ENCODE results near the gene GLB1L2. TPM values are rescaled to one million over a fixed set of nuclear protein-coding genes. Genes with fewer than 3 reads are reported as not detected.

Gene GLB1L2
- total and polyA plus RNA-seq, 2 of the 13 experiments (the other 11 are each of a cell fraction or from before 2014, with no cell fraction given), result 0.59 to 0.69 TPM

DNA sequence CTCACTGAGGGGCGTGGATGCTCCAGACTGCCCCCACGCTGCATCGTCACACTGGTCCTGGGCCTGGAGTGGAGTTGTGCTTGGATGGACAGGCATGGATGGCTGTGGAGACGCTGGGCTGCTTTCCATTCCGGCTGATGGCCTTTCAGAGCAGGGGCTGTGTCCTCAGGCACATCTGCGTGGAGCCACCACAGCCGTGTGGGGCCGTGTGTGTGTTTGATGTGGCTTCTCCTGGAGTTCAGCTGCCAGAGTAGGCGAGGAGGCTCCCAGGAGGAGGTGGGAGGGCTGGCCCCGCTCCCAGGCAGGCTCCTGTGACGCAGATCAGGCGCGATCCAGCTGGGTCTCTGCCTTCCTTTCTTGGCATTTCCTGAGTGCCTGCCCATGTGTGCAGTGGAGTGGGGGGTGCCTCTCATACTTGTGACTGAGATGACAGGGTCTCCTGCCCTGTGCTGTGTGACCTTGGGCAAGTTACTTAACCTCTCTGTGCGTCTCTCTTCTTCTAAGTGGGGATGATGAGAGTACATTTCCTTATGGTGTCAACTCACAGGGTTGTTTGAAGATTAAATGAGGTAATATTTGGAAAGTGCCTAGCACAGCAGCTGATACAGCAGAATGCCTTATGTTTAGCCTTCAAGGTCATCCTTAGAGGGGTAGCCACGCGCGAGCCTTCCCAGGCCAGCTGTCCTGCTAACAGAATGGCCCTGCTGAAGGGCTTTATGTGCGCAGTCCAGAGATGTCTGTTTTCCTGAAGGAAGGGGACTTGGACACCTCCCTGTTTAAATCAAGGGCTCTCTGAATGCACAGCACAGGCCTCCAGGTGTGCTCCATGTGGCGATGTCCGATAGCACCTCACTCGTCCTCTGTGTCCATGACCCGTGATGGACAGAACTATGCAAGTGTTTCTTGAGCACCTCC is 33.5 kb downstream of the GLB1L2 start:
- intact Hi-C loops (cut with micrococcal nuclease; ENCODE audit: unreplicated experiment) (no loop called here), in situ Hi-C loops (cut with HindIII; ENCODE audit: extremely low pct_ligation_motif_present, low pct_unique_long_range_greater_than_20kb) (loop anchor here (10.0 kb wide), 1 partner anchor 210 kb away; no protein-coding TSS in a partner anchor)
- WGBS (ENCODE audit: low lambda C conversion rate), result 30% methylated on average over 11 of the region's 22 CpGs
- POLR2A ChIA-PET, result no interaction called here
- Histone ChIP-seq H3K79me2 (ENCODE audit: insufficient read depth, low read length) (no peaks in the 10 kb centered on the region), H3K27ac (ENCODE audit: extremely low read length, insufficient read depth, low read length) (no peak overlapping the region), H3K27me3 (ENCODE audit: control insufficient read depth in 1 of 2, insufficient read depth in 2 of 2, low read length in 2 of 2) (peaks cover 9 to 34% of the 10 kb centered on the region in 2 experiments; a peak in 4 of 5 replicates), H3K4me3 (replicated peaks in 1 of 3; ENCODE audit: insufficient read depth in 1 of 3, low read depth in 2 of 3, low read length in 3 of 3) (no peak overlapping the region), H3K4me1 (ENCODE audit: insufficient read depth, low read length) (no peaks in the 10 kb centered on the region), H2AFZ (ENCODE audit: low read length) (no peak overlapping the region), H3K9ac (ENCODE audit: insufficient read depth, low read depth, low read length) (no peak overlapping the region), H3K9me3 (ENCODE audit: low read length) (no peaks in the 10 kb centered on the region), H3K36me3 (replicated peaks in 1 of 2; ENCODE audit: control insufficient read depth in 1 of 2, insufficient read depth in 2 of 2, low read length in 2 of 2) (no peaks in the 10 kb centered on the region), H4K20me1 (ENCODE audit: insufficient read depth, low read length) (no peaks in the 10 kb centered on the region), H3K4me2 (ENCODE audit: low read depth, low read length) (no peak overlapping the region)
- DNase-seq (ENCODE audit: low spot score) (no peak), ATAC-seq (no peak), FAIRE-seq (no peak)
- TF ChIP-seq SIN3B (IDR thresholded peaks at IDR 0.05; ENCODE audit: low read length) (no peak), ZNF768 (CRISPR knock-in tag; IDR thresholded peaks at IDR 0.05) (peak; percentile 92)
- CTCF ChIA-PET (ENCODE audit: low intra/inter-chr PET ratio, low total read pairs), result no interaction called here
- BruUV-seq (replicated peaks), result no TSS peak

DNA sequence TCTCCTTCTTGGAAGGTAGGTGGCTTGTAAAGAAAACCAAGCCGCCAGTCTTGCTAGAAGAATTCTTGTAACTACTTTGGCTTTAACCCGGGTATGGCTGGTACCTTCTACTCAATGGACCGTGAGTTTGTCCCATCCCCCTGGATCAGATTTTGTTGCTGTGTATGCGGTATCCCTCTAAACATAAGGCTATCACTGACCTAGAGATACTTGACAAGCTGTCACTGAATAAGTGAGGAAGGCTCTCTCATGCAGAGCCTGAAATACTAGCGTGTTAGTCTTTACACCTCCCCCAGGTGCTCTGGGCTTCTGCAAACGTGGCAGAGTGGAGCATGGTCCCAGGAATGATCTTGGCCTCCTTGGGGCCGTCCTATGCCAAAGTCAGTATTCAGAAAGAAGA is 34.5 kb downstream of the GLB1L2 start:
- BruUV-seq (replicated peaks), result no TSS peak
- no peaks in the 10 kb centered on the region for H3K79me2 ChIP-seq (ENCODE audit: insufficient read depth, low read length)
- FAIRE-seq, result no peak
- TF ChIP-seq ZNF317 (CRISPR knock-in tag; IDR thresholded peaks at IDR 0.05) (no peak), ZNF652 (CRISPR knock-in tag; IDR thresholded peaks at IDR 0.05; ENCODE audit: borderline replicate concordance, low read depth) (no peak), FOXO1 (CRISPR knock-in tag; IDR thresholded peaks at IDR 0.05) (no peak), CCAR2 (optimal IDR thresholded peaks at IDR 0.05; ENCODE audit: low read depth, low read length) (no peak)
- TF ChIP-seq, protein P1, sequence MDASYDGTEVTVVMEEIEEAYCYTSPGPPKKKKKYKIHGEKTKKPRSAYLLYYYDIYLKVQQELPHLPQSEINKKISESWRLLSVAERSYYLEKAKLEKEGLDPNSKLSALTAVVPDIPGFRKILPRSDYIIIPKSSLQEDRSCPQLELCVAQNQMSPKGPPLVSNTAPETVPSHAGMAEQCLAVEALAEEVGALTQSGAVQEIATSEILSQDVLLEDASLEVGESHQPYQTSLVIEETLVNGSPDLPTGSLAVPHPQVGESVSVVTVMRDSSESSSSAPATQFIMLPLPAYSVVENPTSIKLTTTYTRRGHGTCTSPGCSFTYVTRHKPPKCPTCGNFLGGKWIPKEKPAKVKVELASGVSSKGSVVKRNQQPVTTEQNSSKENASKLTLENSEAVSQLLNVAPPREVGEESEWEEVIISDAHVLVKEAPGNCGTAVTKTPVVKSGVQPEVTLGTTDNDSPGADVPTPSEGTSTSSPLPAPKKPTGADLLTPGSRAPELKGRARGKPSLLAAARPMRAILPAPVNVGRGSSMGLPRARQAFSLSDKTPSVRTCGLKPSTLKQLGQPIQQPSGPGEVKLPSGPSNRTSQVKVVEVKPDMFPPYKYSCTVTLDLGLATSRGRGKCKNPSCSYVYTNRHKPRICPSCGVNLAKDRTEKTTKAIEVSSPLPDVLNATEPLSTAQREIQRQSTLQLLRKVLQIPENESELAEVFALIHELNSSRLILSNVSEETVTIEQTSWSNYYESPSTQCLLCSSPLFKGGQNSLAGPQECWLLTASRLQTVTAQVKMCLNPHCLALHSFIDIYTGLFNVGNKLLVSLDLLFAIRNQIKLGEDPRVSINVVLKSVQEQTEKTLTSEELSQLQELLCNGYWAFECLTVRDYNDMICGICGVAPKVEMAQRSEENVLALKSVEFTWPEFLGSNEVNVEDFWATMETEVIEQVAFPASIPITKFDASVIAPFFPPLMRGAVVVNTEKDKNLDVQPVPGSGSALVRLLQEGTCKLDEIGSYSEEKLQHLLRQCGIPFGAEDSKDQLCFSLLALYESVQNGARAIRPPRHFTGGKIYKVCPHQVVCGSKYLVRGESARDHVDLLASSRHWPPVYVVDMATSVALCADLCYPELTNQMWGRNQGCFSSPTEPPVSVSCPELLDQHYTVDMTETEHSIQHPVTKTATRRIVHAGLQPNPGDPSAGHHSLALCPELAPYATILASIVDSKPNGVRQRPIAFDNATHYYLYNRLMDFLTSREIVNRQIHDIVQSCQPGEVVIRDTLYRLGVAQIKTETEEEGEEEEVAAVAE (CRISPR knock-in tag; IDR thresholded peaks at IDR 0.05; ENCODE audit: borderline replicate concordance), result no peak
- TF ChIP-seq, protein P2, sequence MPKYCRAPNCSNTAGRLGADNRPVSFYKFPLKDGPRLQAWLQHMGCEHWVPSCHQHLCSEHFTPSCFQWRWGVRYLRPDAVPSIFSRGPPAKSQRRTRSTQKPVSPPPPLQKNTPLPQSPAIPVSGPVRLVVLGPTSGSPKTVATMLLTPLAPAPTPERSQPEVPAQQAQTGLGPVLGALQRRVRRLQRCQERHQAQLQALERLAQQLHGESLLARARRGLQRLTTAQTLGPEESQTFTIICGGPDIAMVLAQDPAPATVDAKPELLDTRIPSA (CRISPR knock-in tag; IDR thresholded peaks at IDR 0.05; ENCODE audit: borderline replicate concordance), result no peak
- TF ChIP-seq, protein P3, sequence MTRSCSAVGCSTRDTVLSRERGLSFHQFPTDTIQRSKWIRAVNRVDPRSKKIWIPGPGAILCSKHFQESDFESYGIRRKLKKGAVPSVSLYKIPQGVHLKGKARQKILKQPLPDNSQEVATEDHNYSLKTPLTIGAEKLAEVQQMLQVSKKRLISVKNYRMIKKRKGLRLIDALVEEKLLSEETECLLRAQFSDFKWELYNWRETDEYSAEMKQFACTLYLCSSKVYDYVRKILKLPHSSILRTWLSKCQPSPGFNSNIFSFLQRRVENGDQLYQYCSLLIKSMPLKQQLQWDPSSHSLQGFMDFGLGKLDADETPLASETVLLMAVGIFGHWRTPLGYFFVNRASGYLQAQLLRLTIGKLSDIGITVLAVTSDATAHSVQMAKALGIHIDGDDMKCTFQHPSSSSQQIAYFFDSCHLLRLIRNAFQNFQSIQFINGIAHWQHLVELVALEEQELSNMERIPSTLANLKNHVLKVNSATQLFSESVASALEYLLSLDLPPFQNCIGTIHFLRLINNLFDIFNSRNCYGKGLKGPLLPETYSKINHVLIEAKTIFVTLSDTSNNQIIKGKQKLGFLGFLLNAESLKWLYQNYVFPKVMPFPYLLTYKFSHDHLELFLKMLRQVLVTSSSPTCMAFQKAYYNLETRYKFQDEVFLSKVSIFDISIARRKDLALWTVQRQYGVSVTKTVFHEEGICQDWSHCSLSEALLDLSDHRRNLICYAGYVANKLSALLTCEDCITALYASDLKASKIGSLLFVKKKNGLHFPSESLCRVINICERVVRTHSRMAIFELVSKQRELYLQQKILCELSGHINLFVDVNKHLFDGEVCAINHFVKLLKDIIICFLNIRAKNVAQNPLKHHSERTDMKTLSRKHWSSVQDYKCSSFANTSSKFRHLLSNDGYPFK (CRISPR knock-in tag; IDR thresholded peaks at IDR 0.05; ENCODE audit: borderline replicate concordance), result no peak

More for the DNA sequence above, 34.5 kb downstream of the GLB1L2 start:
- in situ Hi-C loops (cut with HindIII; ENCODE audit: extremely low pct_ligation_motif_present, low pct_unique_long_range_greater_than_20kb) (loop anchor here (10.0 kb wide), 1 partner anchor 209 kb away; no protein-coding TSS in a partner anchor), intact Hi-C loops (cut with micrococcal nuclease; ENCODE audit: unreplicated experiment) (no loop called here)
- Histone ChIP-seq H3K4me3 (replicated peaks in 1 of 3; ENCODE audit: insufficient read depth in 1 of 3, low read depth in 2 of 3, low read length in 3 of 3) (no peak overlapping the region), H3K27ac (ENCODE audit: extremely low read length, insufficient read depth, low read length) (no peak overlapping the region), H3K4me1 (ENCODE audit: insufficient read depth, low read length) (no peaks in the 10 kb centered on the region), H4K20me1 (ENCODE audit: insufficient read depth, low read length) (no peaks in the 10 kb centered on the region), H3K36me3 (replicated peaks in 1 of 2; ENCODE audit: control insufficient read depth in 1 of 2, insufficient read depth in 2 of 2, low read length in 2 of 2) (no peaks in the 10 kb centered on the region), H2AFZ (ENCODE audit: low read length) (no peak overlapping the region), H3K4me2 (ENCODE audit: low read depth, low read length) (no peak overlapping the region), H3K9ac (ENCODE audit: insufficient read depth, low read depth, low read length) (no peak overlapping the region), H3K9me3 (ENCODE audit: low read length) (no peaks in the 10 kb centered on the region), H3K27me3 (ENCODE audit: control insufficient read depth in 1 of 2, insufficient read depth in 2 of 2, low read length in 2 of 2) (peaks cover 11 to 44% of the 10 kb centered on the region in 2 experiments; a peak in 4 of 5 replicates)
- ChIA-PET CTCF (ENCODE audit: low intra/inter-chr PET ratio, low total read pairs) (no interaction called here), POLR2A (no interaction called here)
- ATAC-seq (no peak), DNase-seq (ENCODE audit: low spot score) (no peak)
- 21% methylated on average over 5 of the region's 7 CpGs for WGBS (ENCODE audit: low lambda C conversion rate)
